GM18861 (cell line): ENCODE measurements around the gene CHODL.

ENCODE experiments used
- ATAC-seq: cut with Tn5 transposase; IDR thresholded peaks from one replicate; pipeline ENCODE4 v1.9.1; 2021; ENCODE audit not compliant: unreplicated experiment

CHODL gene, protein sequence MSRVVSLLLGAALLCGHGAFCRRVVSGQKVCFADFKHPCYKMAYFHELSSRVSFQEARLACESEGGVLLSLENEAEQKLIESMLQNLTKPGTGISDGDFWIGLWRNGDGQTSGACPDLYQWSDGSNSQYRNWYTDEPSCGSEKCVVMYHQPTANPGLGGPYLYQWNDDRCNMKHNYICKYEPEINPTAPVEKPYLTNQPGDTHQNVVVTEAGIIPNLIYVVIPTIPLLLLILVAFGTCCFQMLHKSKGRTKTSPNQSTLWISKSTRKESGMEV

GRCh38 chr21:18244671-18245463 is at the start of gene CHODL:
Gene CHODL (plus strand): TSS chr21:18244833. CDS start chr21:18245224, 391 bp downstream.
- no peak for ATAC-seq

DNA sequence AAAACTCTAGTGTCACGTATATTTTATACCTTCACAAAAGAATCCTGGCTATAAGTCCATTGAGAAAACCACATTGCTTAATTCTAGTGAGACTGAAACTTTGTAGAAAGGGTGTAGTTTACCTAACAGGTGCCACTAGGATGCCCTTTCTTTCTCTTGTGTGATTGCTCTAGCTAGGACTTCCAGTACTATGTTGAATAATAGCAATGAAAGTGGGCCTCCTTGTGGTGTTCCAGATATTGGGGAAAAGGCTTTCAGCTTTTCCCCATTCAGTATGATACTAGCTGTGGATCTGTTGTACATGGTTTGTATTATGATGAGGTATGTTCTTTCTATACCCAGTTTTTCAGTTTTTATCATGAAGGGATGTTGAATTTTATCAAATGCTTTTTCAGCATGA is 39.7 kb upstream of the CHODL start:
- ATAC-seq: no peak

DNA sequence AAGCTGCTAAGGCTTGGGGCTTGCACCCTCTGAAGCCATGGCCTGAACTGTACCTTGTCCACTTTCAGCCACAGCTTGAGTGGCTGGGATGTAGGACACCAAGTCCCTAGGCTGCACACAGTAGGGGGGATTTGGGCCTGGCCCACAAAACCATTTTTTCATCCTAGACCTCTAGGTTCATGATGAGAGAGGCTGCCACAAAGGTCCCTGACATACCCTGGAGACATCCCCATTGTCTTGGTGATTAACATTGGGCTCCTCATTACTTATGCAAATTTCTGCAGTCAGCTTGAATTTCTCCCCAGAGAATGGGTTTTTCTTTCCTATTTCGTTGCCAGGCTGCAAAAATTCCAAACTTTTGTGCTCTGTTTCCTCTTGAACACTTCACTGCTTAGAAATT is 26.3 kb upstream of the CHODL start:
- no peak for ATAC-seq

DNA sequence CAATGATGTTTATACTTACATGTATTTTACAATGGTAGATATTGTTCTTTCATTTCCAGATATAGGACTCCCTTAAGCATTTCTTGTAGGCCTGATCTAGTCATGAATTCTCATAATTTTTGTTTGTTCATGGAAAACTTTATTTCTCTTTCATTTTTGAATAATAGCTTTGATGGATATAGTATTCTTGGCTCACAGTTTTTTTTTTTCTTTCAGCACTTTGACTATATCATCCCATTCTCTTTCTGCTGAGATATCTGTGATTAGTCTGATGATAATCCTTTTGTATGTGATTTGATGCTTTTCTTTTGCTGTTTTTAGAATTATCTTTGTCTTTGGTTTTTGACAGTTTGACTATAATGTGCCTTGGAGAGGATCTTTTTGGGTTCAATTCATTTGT is 24.1 kb upstream of the CHODL start:
- no peak for ATAC-seq

DNA sequence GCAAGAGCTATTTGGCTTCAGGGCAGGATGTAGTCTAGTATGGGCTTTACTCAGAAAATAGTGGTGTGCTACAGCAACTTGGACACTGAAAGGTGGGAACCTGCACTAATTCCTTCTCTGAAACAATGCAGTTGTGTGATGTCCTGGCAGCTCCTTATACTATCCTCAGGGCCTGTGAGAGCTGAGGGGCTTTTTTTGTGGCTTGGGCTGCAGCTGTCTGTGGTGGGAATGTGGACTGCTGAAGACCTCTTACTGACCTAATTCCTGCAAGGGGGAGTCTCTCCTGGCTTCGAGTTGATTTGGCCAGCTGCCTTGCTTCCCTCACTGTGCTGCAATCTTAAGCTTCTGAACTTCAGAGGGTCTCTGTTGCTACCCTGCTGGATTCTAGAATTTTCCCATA is 22.3 kb upstream of the CHODL start:
- no peak for ATAC-seq

DNA sequence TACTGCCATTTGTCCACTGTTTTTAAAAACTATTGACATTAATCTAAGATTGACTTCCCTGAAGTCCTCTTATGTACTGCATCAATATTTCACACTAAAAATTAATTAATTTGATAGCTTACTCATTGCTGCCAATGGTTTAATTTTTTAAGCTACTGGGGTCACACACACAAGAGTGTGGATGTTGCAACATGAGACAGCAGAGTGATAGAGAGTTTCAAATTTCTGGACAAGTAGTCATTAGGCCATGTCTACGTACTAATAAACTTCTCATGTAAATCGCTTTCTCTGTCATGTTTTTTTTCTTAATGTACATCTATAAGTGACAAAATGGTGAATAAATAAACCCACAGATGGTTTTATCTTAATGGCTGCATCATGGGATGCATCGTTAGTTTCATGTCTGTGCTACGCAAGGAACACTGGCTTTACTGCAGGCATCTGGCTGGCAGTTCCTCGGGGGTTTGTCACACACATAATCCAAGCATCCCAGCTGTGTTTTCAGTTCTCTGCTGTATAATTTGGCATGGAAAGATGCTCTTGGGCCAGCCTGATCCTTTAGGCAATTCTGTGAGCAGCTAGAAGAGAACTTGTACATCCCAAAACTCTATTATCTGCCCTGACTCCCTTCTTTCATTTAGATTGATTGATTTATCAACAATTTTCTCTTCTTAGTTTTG is 16.4 kb upstream of the CHODL start:
- ATAC-seq: no peak

DNA sequence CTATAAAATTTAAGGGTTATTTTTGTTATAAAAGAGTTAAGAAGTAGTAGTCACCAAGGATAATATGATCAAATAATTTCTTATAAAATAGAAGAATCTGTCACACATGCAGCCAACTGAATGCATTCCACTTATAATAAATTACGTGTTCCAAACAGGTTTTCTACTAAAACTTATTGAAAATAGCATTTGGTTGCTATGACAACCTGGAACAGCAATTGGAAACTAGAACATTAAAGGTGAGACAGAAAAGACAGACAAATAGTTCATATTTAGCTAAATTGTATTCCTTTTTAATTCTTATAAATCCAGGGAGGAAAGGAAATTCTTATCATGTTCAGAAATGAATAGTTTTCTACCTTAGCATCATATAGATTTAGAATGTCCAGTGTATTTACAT is 9.1 kb upstream of the CHODL start:
- no peak for ATAC-seq

GRCh38 chr21:18245464-18245967 is 883 bp downstream of the CHODL start:
- ATAC-seq: no peak

GRCh38 chr21:18248171-18248570 is 3.5 kb downstream of the CHODL start:
- ATAC-seq: no peak

- ATAC-seq: no peak
Observed at GRCh38 chr21:18249672-18250071, 5.0 kb downstream of the CHODL start.

DNA sequence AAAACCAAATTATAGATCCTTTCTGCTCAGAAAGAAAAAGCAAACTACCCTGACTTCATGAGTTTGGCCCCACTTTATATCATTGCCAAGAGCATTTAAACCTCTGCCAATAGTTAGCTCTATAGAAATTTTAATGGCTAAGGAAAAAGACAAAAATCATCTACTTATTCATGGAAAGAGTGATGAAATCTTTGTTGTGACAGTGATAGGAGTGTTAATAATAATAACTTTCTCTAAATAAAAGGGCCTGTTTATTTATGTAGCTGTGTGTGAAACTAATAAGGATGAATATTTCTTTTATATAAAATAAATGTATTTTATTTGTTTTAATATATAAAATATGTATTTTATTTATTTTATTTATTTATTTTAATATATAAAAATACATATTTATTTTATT is 6.4 kb downstream of the CHODL start:
- no peak for ATAC-seq

DNA sequence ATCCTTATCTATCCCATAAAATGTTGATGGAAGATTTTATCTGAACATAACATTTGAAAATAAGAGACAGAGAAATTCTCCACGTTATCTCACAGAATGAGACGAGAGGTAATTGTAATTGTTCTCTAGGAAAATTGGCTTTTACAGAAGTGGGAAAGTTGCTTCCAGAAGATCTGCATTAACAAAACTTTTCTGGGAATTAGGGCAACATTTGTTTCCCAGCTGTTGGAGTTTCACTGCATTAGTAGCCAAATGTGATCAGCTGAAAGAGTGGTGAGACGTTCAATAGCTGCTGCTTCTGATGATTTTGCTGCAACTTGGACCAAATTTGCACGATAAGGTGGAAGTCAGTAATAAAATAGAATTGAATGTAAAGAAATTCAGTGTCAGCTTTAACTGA is 7.6 kb downstream of the CHODL start:
- no peak for ATAC-seq

DNA sequence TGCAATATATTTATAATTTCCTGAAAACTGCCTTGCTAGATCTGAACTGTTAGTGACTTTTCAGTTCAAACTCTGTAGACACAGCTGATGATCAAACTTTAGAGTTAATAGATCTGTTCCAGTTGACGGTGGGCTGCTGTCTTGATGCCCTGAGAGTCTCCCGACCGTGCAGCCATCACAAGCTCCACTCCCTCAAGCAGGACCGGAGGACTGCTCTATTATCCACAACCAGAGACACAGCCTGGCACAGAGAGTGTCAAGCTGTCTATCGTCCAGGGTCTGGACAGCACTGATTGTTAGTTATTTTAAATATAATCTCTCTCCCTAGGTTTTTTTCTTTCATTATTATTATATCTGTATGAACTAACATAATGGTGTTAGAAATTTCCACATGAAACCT is 8.0 kb downstream of the CHODL start:
- ATAC-seq: no peak

DNA sequence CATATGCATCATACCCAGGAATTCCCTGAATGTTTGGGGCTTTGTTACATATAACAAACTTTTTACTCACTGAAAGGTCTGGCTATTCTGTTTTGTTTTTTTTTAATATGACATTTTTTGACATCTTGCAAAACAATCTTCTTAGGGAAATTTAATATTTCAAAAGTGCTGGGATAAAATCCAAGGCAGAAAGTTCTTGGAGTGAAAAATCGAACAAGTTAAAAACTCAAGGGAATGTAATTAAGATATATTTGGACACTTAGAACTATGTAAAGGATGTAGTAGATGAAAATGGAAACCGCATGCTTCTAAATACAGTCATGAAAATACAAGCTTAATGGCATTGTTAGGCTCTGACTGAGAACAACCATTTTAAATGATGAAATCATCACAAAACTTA is 8.6 kb downstream of the CHODL start:
- ATAC-seq: no peak

DNA sequence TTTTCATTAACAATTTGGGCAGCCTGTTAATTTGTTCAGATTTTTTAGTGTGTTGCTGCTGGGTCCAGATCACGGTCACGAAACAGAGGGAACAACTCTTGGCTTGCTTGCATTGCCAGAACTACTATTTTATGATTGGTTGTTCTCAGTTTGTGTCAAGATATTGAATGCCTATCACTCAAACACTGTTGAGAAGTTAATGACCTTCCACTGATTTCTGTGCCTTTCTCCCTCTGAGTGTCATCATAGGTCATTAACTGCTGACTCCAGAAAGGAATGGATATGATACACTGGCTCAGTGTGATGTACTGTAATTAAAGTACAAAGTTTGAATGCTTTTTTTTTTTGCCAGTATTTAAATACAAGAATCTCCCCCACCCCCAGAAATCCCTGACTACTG is 9.2 kb downstream of the CHODL start:
- ATAC-seq: no peak

- ATAC-seq: no peak
Observed at GRCh38 chr21:18265944-18266343, 21.3 kb downstream of the CHODL start.

DNA sequence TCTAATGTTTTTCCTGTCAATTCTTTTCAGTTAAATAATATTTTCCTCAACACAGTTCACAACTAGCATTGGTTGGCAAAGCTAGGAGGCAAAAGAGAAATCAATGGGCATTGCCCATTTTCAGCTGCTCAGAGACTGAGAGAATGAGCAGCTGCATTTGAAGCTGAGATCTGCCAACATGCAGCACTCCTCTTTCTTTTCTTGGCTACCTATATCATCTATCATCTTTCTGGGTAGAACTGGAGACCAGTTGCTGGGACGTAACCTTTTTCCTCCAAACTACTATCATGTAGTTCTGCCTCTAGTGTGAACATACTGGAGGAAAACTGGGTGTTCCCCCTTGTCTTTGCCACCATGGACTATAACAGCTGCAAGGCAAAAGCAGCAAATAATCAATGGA is 22.9 kb downstream of the CHODL start:
- no peak for ATAC-seq

- no peak for ATAC-seq
Observed at GRCh38 chr21:18268906-18269305, 24.3 kb downstream of the CHODL start.

DNA sequence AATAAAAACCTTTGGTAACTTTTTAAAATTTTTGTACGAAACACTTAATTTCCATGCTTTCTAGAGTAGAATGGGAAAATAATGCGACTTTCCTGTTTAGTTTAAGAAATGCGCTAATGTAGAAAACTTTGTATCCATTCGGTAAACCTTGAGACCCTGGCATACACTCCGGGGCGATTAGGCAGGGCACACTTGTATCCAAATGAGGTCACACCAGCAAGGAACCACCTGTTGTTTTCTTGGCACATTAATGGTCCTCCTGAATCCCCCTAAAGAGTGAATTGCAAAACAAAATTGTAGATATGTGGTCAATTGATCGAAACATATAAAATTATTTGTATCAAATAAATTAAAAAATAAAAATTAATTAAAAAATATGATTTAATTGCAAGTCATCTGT is 25.2 kb downstream of the CHODL start:
- no peak for ATAC-seq

- ATAC-seq: no peak
Observed at GRCh38 chr21:18273400-18273799, 28.8 kb downstream of the CHODL start.

GRCh38 chr21:18274370-18274769 is 29.7 kb downstream of the CHODL start:
- ATAC-seq: no peak

- ATAC-seq: no peak
Observed at GRCh38 chr21:18275781-18276180, 31.1 kb downstream of the CHODL start.
